Hippocampal formation (tissue), 2 donors: ENCODE data around the gene HRH3.
A peak's percentile ranks its signal among the peaks of the same experiment; 100 is the strongest.

Experiments used
- DNase-seq, 2 donors: peaks; one replicate each; lab custom pipeline; 2025; lab: John Stamatoyannopoulos, UW

HRH3 gene

DNA sequence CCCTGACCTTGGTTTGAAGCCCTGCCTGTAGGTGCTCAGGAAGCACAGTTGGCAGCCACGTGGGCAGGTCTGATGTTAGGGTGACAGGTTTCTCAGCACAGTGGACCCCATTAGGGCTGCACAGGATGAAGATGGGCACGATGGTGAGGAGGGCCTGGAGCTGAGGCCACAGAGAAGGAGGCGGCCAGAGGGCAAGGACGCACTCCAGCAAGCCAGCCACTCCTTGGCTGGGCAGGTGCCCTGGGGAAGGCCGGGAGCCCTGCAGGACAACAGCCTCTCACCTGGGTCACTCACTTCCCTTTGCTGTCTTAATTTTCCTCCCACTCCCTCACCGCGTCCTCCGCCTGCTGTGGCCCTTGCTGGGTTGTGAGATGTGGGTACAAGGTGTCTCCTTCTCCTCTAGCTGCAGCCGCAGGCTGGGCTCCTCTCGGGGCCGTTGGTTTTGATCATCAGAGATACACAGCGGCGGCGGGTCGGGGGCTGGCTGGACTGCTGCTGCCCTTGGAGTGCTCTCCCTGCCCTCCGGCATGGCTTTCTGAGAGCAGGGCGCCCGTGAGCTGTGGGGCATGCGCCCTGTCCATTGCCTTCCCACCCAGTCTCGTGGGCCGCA, 23.9 kb upstream of the HRH3 start:
- DNase-seq, result no peak

GRCh38 chr20:62243106-62243505, 23.0 kb upstream of the HRH3 start:
- no peak for DNase-seq

GRCh38 chr20:62242176-62242575, 22.1 kb upstream of the HRH3 start:
- DNase-seq, result no peak

GRCh38 chr20:62241506-62241905, 21.4 kb upstream of the HRH3 start:
- no peak for DNase-seq

GRCh38 chr20:62240020-62240685, 20.1 kb upstream of the HRH3 start:
- no peak for DNase-seq

DNA sequence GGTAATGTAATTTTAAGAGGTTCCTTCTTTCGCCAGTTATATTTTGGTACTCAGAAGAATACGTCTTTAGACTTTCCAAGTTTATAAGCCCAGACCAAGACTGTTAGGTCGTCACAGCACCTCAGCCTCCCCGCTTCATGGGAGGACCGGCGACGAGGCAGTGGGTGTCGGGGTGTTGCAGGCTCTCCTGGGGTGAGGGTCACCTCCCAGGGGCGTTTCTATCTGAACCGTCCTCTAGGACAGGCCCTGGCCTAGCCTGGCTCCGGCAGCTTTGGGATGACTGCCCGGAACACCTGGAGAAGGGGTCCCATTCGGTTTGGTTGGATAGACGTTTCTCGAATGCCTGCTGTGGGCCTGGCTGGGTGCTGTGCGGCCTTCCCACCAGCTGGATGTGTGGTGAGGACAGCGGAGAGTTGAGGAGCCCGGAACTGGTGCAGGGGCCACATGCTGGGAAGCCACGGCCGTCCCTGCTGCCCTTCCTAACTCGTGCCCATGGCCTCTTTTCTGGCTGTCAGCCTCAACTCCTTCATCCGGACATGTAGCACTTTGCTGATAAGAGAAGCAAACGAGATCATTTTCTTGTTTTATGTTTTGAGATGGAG, 19.3 kb upstream of the HRH3 start:
- DNase-seq, result no peak

DNA sequence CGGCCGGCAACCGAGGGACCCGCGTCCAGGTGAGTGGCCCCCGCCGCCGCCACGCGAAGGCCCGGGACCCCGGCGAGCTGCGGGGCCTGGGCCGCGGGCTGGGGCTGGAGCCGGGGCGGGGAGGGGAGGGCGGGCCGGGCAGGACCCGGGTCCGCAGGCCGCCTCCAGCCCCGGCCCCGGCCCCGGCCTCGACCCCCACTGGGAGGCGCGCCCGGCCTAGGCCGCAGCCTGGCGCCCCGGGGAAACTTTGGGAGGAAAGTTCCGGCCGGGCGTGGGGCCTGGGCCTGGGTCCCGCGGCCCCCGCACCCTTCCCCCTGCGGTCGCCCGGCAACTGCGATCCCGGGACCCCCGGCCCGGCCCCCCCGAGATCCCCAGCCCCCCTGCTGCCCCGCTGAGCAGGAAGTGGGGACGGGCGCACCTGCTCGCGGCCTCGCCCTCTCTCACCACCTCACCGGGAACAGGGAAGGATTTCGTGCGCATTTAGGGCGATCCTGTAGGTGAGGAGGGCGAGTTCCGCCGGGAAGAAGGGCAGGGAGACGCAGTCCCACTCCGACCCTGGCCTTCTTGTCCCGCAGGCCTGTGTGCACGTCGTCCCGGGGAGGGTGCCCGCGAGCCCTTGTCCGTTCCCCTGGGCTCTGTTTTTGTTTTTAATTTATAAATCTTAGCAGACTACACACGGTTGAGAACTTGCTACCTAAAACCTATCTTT, 18.6 kb upstream of the HRH3 start:
- no peak for DNase-seq

DNA sequence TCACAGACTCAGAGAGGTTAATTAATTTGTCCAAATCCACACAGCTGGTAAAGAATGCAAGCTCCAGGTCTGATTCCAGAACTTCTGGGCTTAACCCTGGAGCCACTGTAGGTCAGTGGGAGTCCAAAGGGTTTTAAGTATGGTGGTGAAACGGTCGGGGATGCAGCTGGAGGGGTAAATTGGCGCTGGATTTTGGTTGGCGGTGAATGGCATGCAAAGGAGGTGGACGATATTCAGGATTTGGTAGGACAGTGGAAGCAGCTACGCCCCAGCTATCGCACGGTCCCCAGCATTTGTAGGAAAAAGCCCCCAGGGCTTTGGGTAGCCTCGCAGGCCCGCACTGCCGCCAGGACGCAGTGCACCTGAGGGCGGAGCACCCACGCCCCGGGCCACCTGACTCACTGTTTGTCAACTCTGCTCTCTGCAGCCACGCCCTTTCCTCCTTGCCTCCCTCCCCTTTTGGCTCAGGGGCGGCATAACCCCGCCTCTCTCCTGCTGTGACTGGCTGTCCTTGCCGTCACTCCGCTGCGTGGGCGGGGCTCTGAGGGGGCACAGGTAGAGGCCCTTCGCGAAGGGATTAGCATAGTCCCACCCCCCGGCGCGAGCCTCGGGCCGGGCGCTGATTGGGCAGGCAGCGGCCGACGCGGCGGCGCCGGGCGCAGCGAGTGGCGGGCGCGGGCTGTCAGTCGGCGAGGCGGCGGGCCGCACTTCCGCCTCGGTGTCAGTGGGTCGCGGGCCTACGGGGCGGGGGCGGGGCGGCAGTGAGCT, 17.9 kb upstream of the HRH3 start, which contains the start of gene OSBPL2:
TSS of gene OSBPL2 (plus strand) at position 721 of the 768 bp plus-strand sequence. CDS start 17,664 bp downstream, outside the sequence.
- DNase-seq, result peak; percentile 98

GRCh38 chr20:62237514-62237800, 17.4 kb upstream of the HRH3 start:
- DNase-seq, result no peak

DNA sequence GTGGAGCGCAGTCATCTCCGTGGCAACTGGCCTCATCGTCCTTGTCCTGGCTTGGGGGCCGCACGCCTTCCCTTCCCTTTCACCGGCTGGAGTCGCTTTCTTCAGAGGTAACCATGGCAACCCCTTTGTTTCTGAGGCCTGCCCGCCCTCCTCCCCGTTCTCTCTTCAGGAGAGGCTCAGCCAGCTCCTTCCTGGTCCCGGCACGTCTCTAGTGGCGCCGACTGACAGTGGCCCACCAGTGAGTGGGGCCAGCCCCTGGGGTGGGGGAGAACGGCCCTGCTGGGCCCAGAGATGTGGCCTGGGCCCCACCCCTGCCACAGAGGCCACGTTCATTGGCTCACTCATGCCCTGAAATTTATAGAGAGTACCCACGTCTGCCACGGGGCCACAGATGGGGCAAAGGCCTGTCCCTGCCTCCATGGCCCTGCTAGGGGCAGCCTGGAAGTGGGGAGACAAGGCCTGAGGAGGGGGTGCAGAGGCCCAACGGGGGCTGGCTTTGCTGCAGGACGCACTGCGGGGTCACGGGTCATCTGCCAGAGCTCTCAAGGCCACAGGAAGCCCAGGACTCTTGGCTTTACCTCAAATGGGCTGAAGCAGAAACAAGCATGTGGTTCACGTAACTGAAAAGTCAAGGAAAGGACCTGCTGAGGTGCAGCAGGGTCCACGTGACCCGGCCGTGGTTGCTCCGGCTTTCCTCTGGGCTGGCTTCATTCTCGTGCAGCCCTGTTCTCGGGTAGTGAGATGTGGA, 16.9 kb upstream of the HRH3 start:
- peak; percentile 12 to 43 for DNase-seq

GRCh38 chr20:62236200-62236599, 16.1 kb upstream of the HRH3 start:
- DNase-seq, result no peak

DNA sequence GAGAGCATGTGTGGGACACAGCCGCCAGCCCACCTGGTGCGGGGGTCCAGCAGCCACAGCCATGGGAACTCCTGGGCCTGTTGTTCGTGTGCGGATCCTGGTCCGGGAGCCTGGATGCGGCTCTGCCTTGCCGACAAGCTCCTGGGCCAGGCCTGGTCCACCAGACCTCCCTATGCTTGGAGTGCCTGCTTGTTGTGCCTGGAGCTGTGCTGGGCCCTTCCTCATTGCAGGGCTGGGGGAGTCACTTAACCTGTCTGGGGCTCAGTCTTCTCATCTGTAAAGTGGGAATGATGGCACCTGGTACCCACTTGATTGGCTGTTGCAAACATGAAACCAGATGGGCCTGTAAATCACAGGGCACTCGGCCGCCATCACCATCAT, 15.7 kb upstream of the HRH3 start:
- DNase-seq, result no peak

- DNase-seq, result peak in 1 of 2 donors; percentile 7
Observed at GRCh38 chr20:62235001-62235776, 15.1 kb upstream of the HRH3 start.

DNA sequence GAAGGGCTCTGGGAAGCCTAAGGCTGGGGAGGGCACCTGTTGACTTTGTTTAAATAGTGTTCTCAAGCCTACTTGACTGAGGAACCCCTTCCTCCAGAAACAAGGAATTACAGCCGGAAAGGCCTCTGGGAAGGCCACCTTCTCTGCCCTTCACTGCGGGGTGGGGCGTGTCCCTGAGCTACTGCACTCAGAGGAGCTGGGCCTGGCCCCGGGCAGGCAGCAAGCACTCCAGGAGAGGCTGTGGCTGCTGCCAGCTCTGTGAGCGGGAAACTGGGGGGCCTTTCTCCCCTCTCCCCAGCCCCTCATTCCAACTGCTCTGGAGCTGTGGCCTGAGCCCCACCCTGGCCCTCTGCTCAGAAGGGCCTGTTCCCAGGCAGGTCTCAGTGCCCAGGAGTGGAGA, 14.3 kb upstream of the HRH3 start:
- no peak for DNase-seq

DNA sequence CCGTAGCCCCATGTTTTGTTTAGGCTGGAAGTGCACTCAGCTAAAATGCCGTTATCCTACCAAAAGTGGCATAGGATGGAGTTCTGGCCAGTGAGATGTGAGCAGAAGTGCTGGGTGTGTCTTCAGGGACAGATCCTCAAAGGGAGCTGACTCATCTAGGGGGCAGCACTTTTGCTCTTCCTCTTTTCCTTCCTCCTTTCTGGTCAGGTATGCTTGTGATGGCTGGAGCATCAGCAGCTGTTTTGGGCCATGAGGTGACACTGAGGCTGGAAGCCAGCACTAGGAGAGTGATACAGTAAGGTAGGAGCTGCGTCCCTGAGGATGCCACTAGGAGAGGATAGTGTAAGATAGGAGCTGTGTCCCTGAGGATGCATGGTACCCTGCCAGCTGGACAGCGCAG, 13.6 kb upstream of the HRH3 start:
- DNase-seq, result no peak

- no peak for DNase-seq
Observed at GRCh38 chr20:62232770-62233645, 12.9 kb upstream of the HRH3 start.

- no peak for DNase-seq
Observed at GRCh38 chr20:62232194-62232593, 12.1 kb upstream of the HRH3 start.

- DNase-seq, result no peak
Observed at GRCh38 chr20:62231292-62231691, 11.2 kb upstream of the HRH3 start.

- DNase-seq, result no peak
Observed at GRCh38 chr20:62230696-62231095, 10.6 kb upstream of the HRH3 start.

DNA sequence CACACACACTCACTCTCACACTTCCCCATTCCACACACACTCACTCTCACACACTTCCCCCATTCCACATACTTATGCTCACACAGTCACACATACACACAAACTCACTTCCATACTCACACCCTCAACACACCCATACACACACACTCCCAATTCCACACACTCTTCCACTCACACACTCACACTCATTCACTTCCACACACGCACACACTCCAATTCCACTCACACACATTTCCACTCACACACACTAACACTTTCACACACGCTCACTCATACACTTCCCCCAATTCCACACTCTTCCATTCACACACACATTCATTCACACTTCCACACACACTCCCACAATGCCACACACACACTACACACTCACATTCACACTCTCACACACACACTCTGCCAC, 10.2 kb upstream of the HRH3 start:
- DNase-seq, result no peak
